OCI-LY7 (cell line): ENCODE measurements around the gene PLD1.

ENCODE experiments used
- EZH2phosphoT487 ChIP-seq: fragments of 200-600 bp; sonication (generic); IDR thresholded peaks from 2 replicates; pipeline ENCODE4 v1.6.1; 2018; ENCODE audit warnings: low read depth, borderline replicate concordance, mild to moderate bottlenecking, mixed run types, antibody characterized with exemption, low read length, moderate library complexity, mixed read lengths
- TF ChIP-seq, protein P1 (sequence below): fragments of 200-600 bp; sonication (generic); conservative IDR thresholded peaks from 2 replicates; pipeline ENCODE4 v1.5.1; 2014; ENCODE audit warnings: mild to moderate bottlenecking, antibody characterized with exemption, low read length, moderate library complexity, mixed read lengths

- TF ChIP-seq, protein P1, sequence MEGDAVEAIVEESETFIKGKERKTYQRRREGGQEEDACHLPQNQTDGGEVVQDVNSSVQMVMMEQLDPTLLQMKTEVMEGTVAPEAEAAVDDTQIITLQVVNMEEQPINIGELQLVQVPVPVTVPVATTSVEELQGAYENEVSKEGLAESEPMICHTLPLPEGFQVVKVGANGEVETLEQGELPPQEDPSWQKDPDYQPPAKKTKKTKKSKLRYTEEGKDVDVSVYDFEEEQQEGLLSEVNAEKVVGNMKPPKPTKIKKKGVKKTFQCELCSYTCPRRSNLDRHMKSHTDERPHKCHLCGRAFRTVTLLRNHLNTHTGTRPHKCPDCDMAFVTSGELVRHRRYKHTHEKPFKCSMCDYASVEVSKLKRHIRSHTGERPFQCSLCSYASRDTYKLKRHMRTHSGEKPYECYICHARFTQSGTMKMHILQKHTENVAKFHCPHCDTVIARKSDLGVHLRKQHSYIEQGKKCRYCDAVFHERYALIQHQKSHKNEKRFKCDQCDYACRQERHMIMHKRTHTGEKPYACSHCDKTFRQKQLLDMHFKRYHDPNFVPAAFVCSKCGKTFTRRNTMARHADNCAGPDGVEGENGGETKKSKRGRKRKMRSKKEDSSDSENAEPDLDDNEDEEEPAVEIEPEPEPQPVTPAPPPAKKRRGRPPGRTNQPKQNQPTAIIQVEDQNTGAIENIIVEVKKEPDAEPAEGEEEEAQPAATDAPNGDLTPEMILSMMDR: no peak
- no peak for TF ChIP-seq EZH2phosphoT487
These were observed 15.0 kb upstream of the PLD1 start for GRCh38 chr3:171825222-171825828.
